GM18870 (cell line): ENCODE results near the gene NKAIN2.
"Not testable (repeated sequence)": the region's sequence is repeated elsewhere in the genome, so short reads cannot be mapped to it uniquely, and the experiment has no call there.

Experiments used
- ATAC-seq: cut with Tn5 transposase; IDR thresholded peaks from one replicate; pipeline ENCODE4 v1.9.1; 2021; ENCODE audit warnings: moderate library complexity; ENCODE audit not compliant: unreplicated experiment

Gene NKAIN2

GRCh38 chr6:123956492-123957139 is 153.0 kb downstream of the NKAIN2 start:
- no peak for ATAC-seq

DNA sequence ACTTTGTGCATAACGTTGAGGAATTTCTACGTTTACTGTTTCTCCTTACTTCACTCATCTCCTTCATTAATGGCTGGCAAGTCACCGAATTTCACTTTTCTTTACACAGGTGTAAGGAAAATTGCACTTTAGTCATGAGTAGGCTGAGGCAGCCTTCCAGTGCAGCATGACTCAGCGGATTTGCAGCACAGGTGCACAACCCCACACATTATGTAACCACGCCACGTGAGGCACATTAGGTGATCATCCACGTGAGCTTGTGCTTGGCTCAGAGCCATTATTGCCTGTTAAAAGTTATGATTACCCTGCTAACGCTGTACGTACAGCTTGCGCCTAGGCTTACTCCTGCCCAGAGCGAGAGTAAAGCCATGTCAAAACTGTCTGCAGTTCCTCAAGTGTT is 158.8 kb downstream of the NKAIN2 start:
- no peak for ATAC-seq

DNA sequence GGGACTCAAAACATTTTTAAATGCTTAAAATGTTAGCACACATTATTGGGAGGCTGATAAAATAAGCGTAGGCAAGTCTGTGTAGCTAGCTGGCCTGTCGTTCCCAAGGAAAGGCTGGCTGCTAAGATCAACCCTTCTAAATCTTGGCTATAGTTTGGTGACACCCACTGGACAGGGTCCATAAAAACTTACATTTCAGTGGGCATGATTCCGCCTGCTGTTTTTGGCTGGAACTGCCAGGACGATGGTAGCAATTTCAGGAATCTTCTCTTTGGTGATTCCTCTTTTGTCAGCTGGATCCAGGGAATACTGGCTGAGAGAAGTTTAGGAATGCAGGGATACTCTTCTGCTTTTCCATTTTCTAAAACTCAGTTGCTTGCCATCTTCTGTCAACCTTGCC is 162.2 kb downstream of the NKAIN2 start:
- no peak for ATAC-seq

GRCh38 chr6:123966618-123967017 is 163.0 kb downstream of the NKAIN2 start:
- no peak for ATAC-seq

DNA sequence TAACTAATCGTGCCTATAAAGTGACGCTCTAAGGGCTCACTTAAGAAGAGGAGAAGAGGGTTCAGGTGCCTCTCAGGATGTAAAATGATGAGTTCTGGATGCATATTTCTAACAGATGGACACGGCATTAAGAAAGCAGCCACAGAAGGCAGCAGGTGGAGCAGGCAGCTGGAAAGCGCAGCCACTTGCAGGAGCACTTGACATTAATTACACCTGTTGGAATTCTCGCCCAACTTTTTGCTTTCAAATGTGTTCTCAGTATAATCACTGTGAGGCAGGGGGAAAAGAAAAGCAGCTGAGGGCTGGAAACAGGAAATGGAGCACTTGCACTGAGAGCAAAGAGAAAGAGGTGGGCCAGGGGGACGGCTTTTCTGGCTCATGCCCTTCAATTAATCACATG is 164.2 kb downstream of the NKAIN2 start:
- ATAC-seq: no peak

- no peak for ATAC-seq
Measured at GRCh38 chr6:123972600-123973294, 169.1 kb downstream of the NKAIN2 start.

GRCh38 chr6:123980311-123980710 is 176.6 kb downstream of the NKAIN2 start:
- no peak for ATAC-seq

- ATAC-seq: peak; percentile 83
Measured at GRCh38 chr6:123986938-123987337, 183.3 kb downstream of the NKAIN2 start.

DNA sequence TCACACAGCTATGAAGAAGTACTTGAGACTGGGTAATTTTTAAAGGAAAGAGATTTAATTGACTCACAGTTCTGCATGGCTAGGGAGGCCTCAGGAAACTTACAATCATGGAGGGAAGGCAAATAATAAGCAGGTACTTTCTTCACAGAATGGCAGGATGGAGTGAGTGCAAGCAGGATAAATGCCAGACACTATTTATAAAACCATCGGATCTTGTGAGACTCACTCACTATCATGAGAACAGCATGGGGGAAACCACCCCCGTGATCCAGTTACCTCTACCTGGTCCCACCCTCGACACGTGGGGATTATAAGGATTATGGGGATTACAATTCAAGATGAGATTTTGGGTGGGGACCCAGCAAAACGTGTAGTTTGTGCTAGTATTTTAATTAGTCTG is 186.3 kb downstream of the NKAIN2 start:
- ATAC-seq: not testable (repeated sequence)

- ATAC-seq: no peak
Measured at GRCh38 chr6:123990376-123990775, 186.7 kb downstream of the NKAIN2 start.

GRCh38 chr6:123994168-123994567 is 190.5 kb downstream of the NKAIN2 start:
- no peak for ATAC-seq

DNA sequence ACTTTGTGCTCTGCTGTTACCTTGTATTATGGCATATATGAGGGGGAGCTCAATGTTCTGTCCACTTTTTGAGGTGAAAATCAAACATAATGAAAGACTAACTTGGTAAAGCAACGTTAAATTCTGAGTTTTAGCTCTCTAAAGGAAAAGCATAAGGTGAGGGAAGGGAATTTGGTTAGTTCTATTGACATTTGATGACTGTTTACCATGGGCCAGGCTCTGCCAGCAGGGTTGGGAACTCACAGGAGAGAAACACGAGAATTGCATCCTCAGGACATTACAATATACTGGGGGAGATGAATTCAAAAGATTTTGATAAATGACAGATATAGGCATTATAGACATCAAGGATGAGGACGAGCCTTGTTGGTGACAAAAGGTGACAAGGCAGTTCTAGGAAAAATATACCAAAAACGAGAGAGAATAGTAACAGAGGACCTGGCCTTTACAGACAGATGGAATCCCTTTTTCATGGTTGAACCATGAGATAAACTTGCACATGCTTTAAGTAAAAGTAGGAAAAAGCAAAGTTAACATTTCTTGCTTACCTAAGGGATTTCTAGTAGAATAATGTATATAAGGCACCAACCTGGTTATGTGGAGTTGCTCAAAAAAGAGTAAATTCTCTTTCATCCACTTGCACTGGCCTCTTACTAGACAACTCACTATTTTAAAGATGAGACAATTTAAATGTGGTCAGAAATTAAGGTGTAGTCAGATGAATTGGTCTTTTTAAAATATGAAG is 191.4 kb downstream of the NKAIN2 start:
- no peak for ATAC-seq

DNA sequence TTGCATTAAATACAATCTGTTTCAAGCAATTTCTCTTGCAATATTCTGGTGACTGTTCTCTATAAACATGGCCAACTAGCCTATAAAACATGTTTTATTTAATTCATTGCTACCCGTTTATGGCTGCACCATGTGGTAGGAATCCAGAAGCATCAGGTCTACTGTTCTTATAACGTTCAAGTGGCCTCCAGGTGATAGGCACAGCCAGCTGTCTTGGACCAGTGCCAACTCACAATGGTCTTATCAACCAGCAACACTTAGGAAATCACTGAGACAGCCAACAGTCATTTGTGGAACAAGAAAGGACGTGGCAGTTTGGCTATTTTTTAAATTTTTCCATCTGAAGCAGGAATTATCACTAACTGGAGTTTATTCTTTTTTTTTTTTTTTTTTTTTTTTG is 193.6 kb downstream of the NKAIN2 start:
- no peak for ATAC-seq

GRCh38 chr6:124002377-124003081 is 198.9 kb downstream of the NKAIN2 start:
- ATAC-seq: no peak

DNA sequence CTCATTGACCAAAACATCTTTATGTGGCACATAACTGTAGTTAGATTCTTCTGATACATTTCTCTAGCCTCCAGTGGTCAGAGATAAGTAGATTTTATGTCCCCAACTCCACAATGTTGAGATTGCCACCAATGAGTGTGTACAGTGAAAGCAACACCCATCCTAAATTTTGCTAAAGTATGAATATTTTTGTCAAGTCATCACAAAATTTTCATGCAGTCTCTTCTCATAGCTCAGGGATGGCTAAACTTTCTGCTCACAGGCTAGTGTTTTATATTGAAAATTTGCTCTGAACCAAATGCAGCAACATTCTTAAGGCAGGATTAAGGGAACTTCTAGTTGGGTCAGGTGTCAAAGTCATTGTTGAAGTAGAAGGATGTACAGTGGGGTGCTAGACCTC is 203.6 kb downstream of the NKAIN2 start:
- ATAC-seq: no peak

- no peak for ATAC-seq
Measured at GRCh38 chr6:124008000-124008987, 204.6 kb downstream of the NKAIN2 start.

GRCh38 chr6:124008988-124009765 is 205.5 kb downstream of the NKAIN2 start:
- ATAC-seq: no peak

GRCh38 chr6:124010574-124010973 is 206.9 kb downstream of the NKAIN2 start:
- peak; percentile 38 for ATAC-seq

GRCh38 chr6:124011180-124011579 is 207.5 kb downstream of the NKAIN2 start:
- no peak for ATAC-seq
